ENCODE measurements around the gene PPP1R27.

Gene PPP1R27

DNA sequence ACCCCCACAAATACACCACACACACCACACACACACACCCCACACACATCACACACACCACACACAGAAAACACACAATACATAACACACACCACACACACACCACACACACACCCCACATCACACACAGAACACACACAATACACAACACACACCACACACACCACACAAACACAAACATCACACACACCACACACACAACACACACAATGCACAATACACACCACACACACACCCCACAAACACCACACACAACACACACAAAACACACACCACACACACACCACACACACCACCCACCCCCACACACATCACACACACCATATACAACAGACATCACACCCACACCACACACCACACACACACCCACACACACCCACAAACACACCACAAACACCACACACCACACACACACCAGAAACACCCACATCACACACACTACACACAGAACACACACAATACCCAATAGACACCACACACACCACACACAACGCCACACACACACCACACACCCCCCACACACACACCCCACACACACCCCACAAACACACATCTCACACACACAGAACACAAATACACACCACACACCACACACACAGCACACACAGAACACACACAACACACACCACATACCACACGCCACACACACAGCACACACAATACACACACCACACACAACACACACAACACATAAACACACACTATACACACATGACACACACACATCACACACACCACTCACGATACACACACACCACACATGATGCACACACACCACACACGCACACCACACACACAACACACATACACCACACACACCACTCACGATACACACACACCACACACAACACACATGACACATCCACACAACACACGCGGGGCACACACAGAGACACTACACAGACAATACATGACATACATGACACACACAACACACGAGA is 41.9 kb downstream of the PPP1R27 start:
- TF ChIP-seq, protein P1, sequence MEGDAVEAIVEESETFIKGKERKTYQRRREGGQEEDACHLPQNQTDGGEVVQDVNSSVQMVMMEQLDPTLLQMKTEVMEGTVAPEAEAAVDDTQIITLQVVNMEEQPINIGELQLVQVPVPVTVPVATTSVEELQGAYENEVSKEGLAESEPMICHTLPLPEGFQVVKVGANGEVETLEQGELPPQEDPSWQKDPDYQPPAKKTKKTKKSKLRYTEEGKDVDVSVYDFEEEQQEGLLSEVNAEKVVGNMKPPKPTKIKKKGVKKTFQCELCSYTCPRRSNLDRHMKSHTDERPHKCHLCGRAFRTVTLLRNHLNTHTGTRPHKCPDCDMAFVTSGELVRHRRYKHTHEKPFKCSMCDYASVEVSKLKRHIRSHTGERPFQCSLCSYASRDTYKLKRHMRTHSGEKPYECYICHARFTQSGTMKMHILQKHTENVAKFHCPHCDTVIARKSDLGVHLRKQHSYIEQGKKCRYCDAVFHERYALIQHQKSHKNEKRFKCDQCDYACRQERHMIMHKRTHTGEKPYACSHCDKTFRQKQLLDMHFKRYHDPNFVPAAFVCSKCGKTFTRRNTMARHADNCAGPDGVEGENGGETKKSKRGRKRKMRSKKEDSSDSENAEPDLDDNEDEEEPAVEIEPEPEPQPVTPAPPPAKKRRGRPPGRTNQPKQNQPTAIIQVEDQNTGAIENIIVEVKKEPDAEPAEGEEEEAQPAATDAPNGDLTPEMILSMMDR (conservative IDR thresholded peaks at IDR 0.05) = no peak
- no peak overlapping the region for H3K27ac ChIP-seq

Data from VCaP (cell line).